ENCODE results near the gene PARP11. TPM values are rescaled to one million over a fixed set of nuclear protein-coding genes. Genes with fewer than 3 reads are reported as not detected.

The PARP11 gene
- total RNA-seq, 4 donors from 2014 or later = 4.5 to 6.2 (median 5.0) TPM

GRCh38 chr12:3905664-3906063 is 32.5 kb upstream of the PARP11 start:
- TF ChIP-seq POLR2AphosphoS5 (IDR thresholded peaks at IDR 0.05) (no peak), POLR2A (IDR thresholded peaks at IDR 0.05) (no peak), EP300 (IDR thresholded peaks at IDR 0.05; ENCODE audit: low read depth) (no peak), CTCF (IDR thresholded peaks at IDR 0.05) (no peak)
- H3K27ac ChIP-seq = no peak overlapping the region
- H3K9me3 ChIP-seq = no peaks in the 10 kb centered on the region
- H3K4me1 ChIP-seq = no peaks in the 10 kb centered on the region
- intact Hi-C loops (cut with DNase I; ENCODE audit: low total_unique reads) = no loop called here
- H3K4me3 ChIP-seq = no peak overlapping the region
- 78 to 84% methylated on average over 5 of the region's 5 CpGs for WGBS, 2 donors (ENCODE audit: low coverage in 1 of 2)
- no peak for DNase-seq
- peaks cover 3% of the 10 kb centered on the region for H3K27me3 ChIP-seq
- in situ Hi-C loops (cut with MboI; ENCODE audit: low pct_ligation_motif_present in 1 of 4, low pct_unique_long_range_greater_than_20kb in 1 of 4, low sequenced_read_pairs in 3 of 4) = no loop called here
- no peaks in the 10 kb centered on the region for H3K36me3 ChIP-seq

DNA sequence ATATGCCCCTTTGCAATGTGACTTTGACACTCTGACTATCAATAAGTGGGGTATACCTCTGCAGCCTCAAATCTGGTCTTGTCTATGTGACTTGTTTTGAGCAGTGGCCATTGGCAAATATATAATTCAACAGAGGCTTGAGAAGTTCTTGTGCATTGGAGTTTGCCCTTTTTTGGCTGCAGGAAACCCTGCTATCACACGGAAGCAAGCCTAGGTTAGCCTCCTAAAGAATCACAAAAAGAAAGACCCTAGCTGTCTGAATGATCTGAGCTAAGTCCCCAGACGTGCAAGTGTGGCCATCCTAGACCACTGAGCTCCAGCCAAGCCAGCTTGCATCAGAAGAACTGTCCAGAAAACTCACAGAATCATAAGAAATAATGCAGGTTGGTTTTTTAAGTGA is 31.8 kb upstream of the PARP11 start:
- Histone ChIP-seq H3K4me1 (no peaks in the 10 kb centered on the region), H3K9me3 (no peaks in the 10 kb centered on the region), H3K4me3 (no peak overlapping the region), H3K36me3 (no peaks in the 10 kb centered on the region), H3K27ac (no peak overlapping the region), H3K27me3 (peaks cover 3% of the 10 kb centered on the region)
- intact Hi-C loops (cut with DNase I; ENCODE audit: low total_unique reads) (no loop called here), in situ Hi-C loops (cut with MboI; ENCODE audit: low pct_ligation_motif_present in 1 of 4, low pct_unique_long_range_greater_than_20kb in 1 of 4, low sequenced_read_pairs in 3 of 4) (no loop called here)
- WGBS, 2 donors (ENCODE audit: low coverage in 1 of 2) = 50 to 55% methylated on average over 1 to 2 of the region's 2 CpGs
- no peak for DNase-seq
- TF ChIP-seq POLR2A (IDR thresholded peaks at IDR 0.05) (no peak), CTCF (IDR thresholded peaks at IDR 0.05) (no peak), POLR2AphosphoS5 (IDR thresholded peaks at IDR 0.05) (no peak), EP300 (IDR thresholded peaks at IDR 0.05; ENCODE audit: low read depth) (no peak)

- peaks cover 3% of the 10 kb centered on the region for H3K27me3 ChIP-seq
- no peak for DNase-seq
- no peaks in the 10 kb centered on the region for H3K4me1 ChIP-seq
- no peak overlapping the region for H3K27ac ChIP-seq
- H3K4me3 ChIP-seq = no peak overlapping the region
- in situ Hi-C loops (cut with MboI; ENCODE audit: low pct_ligation_motif_present in 1 of 4, low pct_unique_long_range_greater_than_20kb in 1 of 4, low sequenced_read_pairs in 3 of 4) = no loop called here
- intact Hi-C loops (cut with DNase I; ENCODE audit: low total_unique reads) = no loop called here
- no peaks in the 10 kb centered on the region for H3K36me3 ChIP-seq
- no peak for TF ChIP-seq CTCF (IDR thresholded peaks at IDR 0.05)
- TF ChIP-seq EP300 (IDR thresholded peaks at IDR 0.05; ENCODE audit: low read depth) = no peak
- H3K9me3 ChIP-seq = no peaks in the 10 kb centered on the region
Observed at GRCh38 chr12:3902921-3903320, 29.7 kb upstream of the PARP11 start.

GRCh38 chr12:3901116-3901515 is 27.9 kb upstream of the PARP11 start:
- intact Hi-C loops (cut with DNase I; ENCODE audit: low total_unique reads) (no loop called here), in situ Hi-C loops (cut with MboI; ENCODE audit: low pct_ligation_motif_present in 1 of 4, low pct_unique_long_range_greater_than_20kb in 1 of 4, low sequenced_read_pairs in 3 of 4) (no loop called here)
- no peak for DNase-seq
- no peak overlapping the region for H3K4me3 ChIP-seq
- no peak overlapping the region for H3K27ac ChIP-seq
- TF ChIP-seq POLR2AphosphoS5 (IDR thresholded peaks at IDR 0.05) (no peak), CTCF (IDR thresholded peaks at IDR 0.05) (no peak), EP300 (IDR thresholded peaks at IDR 0.05; ENCODE audit: low read depth) (no peak), POLR2A (IDR thresholded peaks at IDR 0.05) (no peak)
- H3K36me3 ChIP-seq = no peaks in the 10 kb centered on the region
- H3K4me1 ChIP-seq = no peaks in the 10 kb centered on the region
- peaks cover 3% of the 10 kb centered on the region for H3K27me3 ChIP-seq
- H3K9me3 ChIP-seq = no peaks in the 10 kb centered on the region
